NT2/D1 (cell line): ENCODE data around the gene TPD52L1.

Experiments
- SUZ12 ChIP-seq: IDR thresholded peaks from 2 replicates; pipeline ENCODE4 v1.6.1; 2011; ENCODE audit not compliant: insufficient read length, insufficient read depth; ENCODE audit errors: extremely low read depth
- ZNF274 ChIP-seq: IDR thresholded peaks from 2 replicates; pipeline ENCODE4 v1.6.1; 2011; ENCODE audit warnings: mild to moderate bottlenecking, low read depth, low read length

DNA sequence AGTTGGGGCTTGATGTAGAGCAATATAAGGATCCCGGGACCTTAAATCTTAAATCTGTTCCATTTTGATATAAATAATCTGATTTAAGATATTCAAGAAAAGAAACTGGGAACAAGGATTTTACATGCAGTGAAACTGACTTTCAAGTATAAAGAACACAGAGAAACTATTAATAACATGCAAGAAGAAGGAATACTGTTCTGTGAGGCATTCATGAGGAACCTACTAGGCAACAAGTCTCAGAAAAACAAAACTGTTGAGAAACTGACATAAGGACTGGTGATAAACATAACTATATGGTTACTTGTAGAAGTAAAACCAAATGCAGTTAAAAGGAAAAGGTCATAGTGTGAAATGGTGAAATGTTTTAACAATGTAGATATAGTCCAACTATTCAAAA is 132.4 kb downstream of the TPD52L1 start:
- no peak for TF ChIP-seq ZNF274
- no peak for TF ChIP-seq SUZ12
